Uterus (tissue), 4 donors: ENCODE data around the gene C1QTNF1. TPM values are rescaled to one million over a fixed set of nuclear protein-coding genes. Genes with fewer than 3 reads are reported as not detected.

Source experiments
- DNase-seq, 2 donors: peaks; one replicate each; pipeline ENCODE4 v3.0.0-alpha.2; 2019 to 2020
- H3K27ac ChIP-seq, 2 donors: fragments of 200-600 bp; sonication (generic); 1 replicate in 1 of 2; 2 replicates in 1 of 2; pipeline ENCODE4 v1.5.1; 2016 to 2018
- H3K27me3 ChIP-seq, 2 donors: fragments of 200-600 bp; sonication (generic); one replicate each; pipeline ENCODE4 v1.5.1; 2018 to 2019; ENCODE audit warnings: control low read depth in 1 of 2
- H3K36me3 ChIP-seq, 2 donors: fragments of 200-600 bp; sonication (generic); one replicate each; pipeline ENCODE4 v1.5.1; 2019; ENCODE audit warnings: control low read depth in 1 of 2
- H3K4me1 ChIP-seq, 2 donors: fragments of 200-600 bp; sonication (generic); one replicate each; pipeline ENCODE4 v1.5.1; 2018 to 2019; ENCODE audit warnings: control low read depth in 1 of 2
- H3K4me3 ChIP-seq, 2 donors: fragments of 200-600 bp; sonication (generic); 1 replicate in 1 of 2; 2 replicates in 1 of 2; pipeline ENCODE4 v1.5.1; 2018 to 2019; ENCODE audit warnings: mild to moderate bottlenecking in 1 of 2
- H3K9me3 ChIP-seq, 2 donors: fragments of 200-600 bp; sonication (generic); one replicate each; pipeline ENCODE4 v1.5.1; 2019; ENCODE audit warnings: control low read depth in 1 of 2
- CTCF ChIP-seq, 4 experiments: fragments of 200-600 bp in 2 of 4; fragments of 450-650 bp in 2 of 4; sonication (generic) in 2 of 4; IDR thresholded peaks; one replicate each; pipeline ENCODE4 v1.5.1; 2016 to 2019; ENCODE audit warnings: antibody characterized with exemption in 4 of 4, mild to moderate bottlenecking in 2 of 4, moderate library complexity in 1 of 4
- POLR2A ChIP-seq, 2 donors: fragments of 450-650 bp; IDR thresholded peaks; one replicate each; pipeline ENCODE4 v1.6.1; 2016; ENCODE audit warnings: antibody characterized with exemption in 2 of 2, mild to moderate bottlenecking in 1 of 2, moderate library complexity in 1 of 2
- intact Hi-C: fragments of 100-400 bp; cut with DNase I; formaldehyde crosslinking; loops from one replicate; pipeline ENCODE4 v1.15.1; 2023; ENCODE audit warnings: low total_unique reads
- total RNA-seq, 4 donors: library from RNA; depleted of rRNA in 3 of 4; stranded (reverse); fragments of >200 nt in 3 of 4; gene quantifications; one replicate each; pipeline versions ENCODE4 v1.1.0 to v1.2.4, GENCODE V29; 2014 to 2023
- donor health status: DM: yes; HTN: yes; CAD: no.

The C1QTNF1 gene
- total RNA-seq, 4 donors from 2014 or later = 2.9 to 80.8 (median 39.6) TPM

- intact Hi-C loops = no loop called here
- Histone ChIP-seq H3K27me3 (no peaks in the 10 kb centered on the region), H3K9me3 (no peaks in the 10 kb centered on the region), H3K36me3 (no peaks in the 10 kb centered on the region), H3K27ac (no peak overlapping the region), H3K4me3 (no peak overlapping the region), H3K4me1 (peaks cover 0 to 4% of the 10 kb centered on the region in 2 donors)
- DNase-seq = peak in 1 of 2 donors; percentile 7
- TF ChIP-seq POLR2A (IDR thresholded peaks at IDR 0.05) = no peak
- TF ChIP-seq CTCF (IDR thresholded peaks at IDR 0.05) = no peak
These were observed 32.8 kb upstream of the C1QTNF1 start for GRCh38 chr17:78991017-78991738.

- H3K27ac ChIP-seq = no peak overlapping the region
- H3K27me3 ChIP-seq = no peaks in the 10 kb centered on the region
- no peak for TF ChIP-seq CTCF (IDR thresholded peaks at IDR 0.05)
- no peak for TF ChIP-seq POLR2A (IDR thresholded peaks at IDR 0.05)
- H3K9me3 ChIP-seq = no peaks in the 10 kb centered on the region
- DNase-seq = peak; percentile 6 to 8
- intact Hi-C loops = no loop called here
- no peaks in the 10 kb centered on the region for H3K36me3 ChIP-seq
- H3K4me3 ChIP-seq = no peak overlapping the region
- no peaks in the 10 kb centered on the region for H3K4me1 ChIP-seq
These were observed 31.9 kb upstream of the C1QTNF1 start for GRCh38 chr17:78991906-78992532.

GRCh38 chr17:78992542-78993212, 31.3 kb upstream of the C1QTNF1 start:
- H3K27ac ChIP-seq = no peak overlapping the region
- no peaks in the 10 kb centered on the region for H3K27me3 ChIP-seq
- no peaks in the 10 kb centered on the region for H3K9me3 ChIP-seq
- intact Hi-C loops = no loop called here
- DNase-seq = peak in 1 of 2 donors; percentile 4
- no peaks in the 10 kb centered on the region for H3K4me1 ChIP-seq
- TF ChIP-seq POLR2A (IDR thresholded peaks at IDR 0.05) (no peak), CTCF (IDR thresholded peaks at IDR 0.05) (no peak)
- no peaks in the 10 kb centered on the region for H3K36me3 ChIP-seq
- H3K4me3 ChIP-seq = no peak overlapping the region

GRCh38 chr17:78993241-78993956, 30.6 kb upstream of the C1QTNF1 start:
- H3K4me1 ChIP-seq = no peaks in the 10 kb centered on the region
- no peaks in the 10 kb centered on the region for H3K9me3 ChIP-seq
- intact Hi-C loops = no loop called here
- no peaks in the 10 kb centered on the region for H3K36me3 ChIP-seq
- H3K27me3 ChIP-seq = no peaks in the 10 kb centered on the region
- no peak overlapping the region for H3K4me3 ChIP-seq
- no peak for TF ChIP-seq POLR2A (IDR thresholded peaks at IDR 0.05)
- peak; percentile 49 to 73 (median 64) for TF ChIP-seq CTCF (IDR thresholded peaks at IDR 0.05)
- H3K27ac ChIP-seq = no peak overlapping the region
- peak; percentile 43 to 47 for DNase-seq
